PC-9 (cell line): Measurements from ENCODE around the gene NUBP2.

Experiments
- CTCF ChIP-seq: fragments of 200-600 bp; sonication (generic); conservative IDR thresholded peaks from 2 replicates; pipeline ENCODE4 v1.6.1; 2017; ENCODE audit warnings: mixed run types, antibody characterized with exemption, mild to moderate bottlenecking, moderate library complexity
- EZH2 ChIP-seq: fragments of 200-600 bp; sonication (generic); IDR thresholded peaks from 2 replicates; pipeline ENCODE4 v1.8.0; 2017; ENCODE audit warnings: antibody characterized with exemption, low read depth

DNA sequence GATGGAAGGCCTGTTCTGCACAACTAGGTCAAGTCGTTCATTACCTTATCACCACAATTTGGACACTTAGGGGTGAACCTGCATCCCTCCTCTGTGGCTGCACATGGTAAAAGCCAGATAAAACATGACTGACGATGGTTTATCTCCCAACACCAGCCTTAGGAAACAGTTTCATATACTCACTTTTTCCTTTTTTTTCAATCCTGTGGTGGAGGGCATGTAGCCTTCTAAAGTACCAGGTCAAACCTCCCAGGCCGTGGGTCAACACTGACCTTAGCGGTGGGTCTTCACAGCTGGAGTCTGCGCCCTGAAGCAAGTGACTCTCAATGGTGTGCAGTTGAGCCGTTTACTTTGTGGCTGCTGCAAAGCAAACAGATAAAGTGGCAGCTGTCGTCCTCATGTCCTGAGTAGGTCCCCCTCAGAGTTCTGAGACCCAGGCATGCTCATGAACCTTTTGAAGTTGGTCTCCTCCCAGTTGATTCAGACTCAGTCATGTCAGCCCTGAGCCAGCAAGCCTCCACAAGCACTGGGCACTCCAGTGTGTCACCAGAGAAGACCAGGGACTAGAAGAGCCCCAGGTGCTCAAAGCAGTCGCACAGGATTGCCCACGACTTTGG lies 50.2 kb downstream of the NUBP2 start:
- TF ChIP-seq CTCF = no peak
- TF ChIP-seq EZH2 = no peak
